K562 (cell line): Measurements from ENCODE around the gene BRMS1. TPM values are rescaled to one million over a fixed set of nuclear protein-coding genes. Genes with fewer than 3 reads are reported as not detected.
A peak's percentile ranks its signal among the peaks of the same experiment; 100 is the strongest.

ENCODE experiments used
- CREB1 ChIP-seq, 2 experiments: sonication (generic) in 1 of 2; formaldehyde crosslinking in 1 of 2; IDR thresholded peaks; 2 replicates each; pipeline versions ENCODE4 v1.6.1 to v1.8.0; 2012 to 2022; ENCODE audit warnings: inconsistent platforms in 1 of 2, mild to moderate bottlenecking in 1 of 2, missing genetic modification reagents in 1 of 2, moderate library complexity in 1 of 2
- HSF4 ChIP-seq: fragments of 250-450 bp; sonication (Bioruptor Pico); IDR thresholded peaks from 2 replicates; pipeline ENCODE4 v2.1.2; 2022; ENCODE audit warnings: mild to moderate bottlenecking, moderate library complexity, borderline replicate concordance
- KLF6 ChIP-seq: fragments of 250-450 bp; sonication (Bioruptor Pico); IDR thresholded peaks from 2 replicates; pipeline ENCODE4 v1.4.0; 2020; ENCODE audit warnings: mild to moderate bottlenecking, moderate library complexity, borderline replicate concordance
- NBN ChIP-seq: fragments of 450-650 bp; IDR thresholded peaks from 2 replicates; pipeline ENCODE4 v1.6.1; 2016; ENCODE audit warnings: low read depth, mild to moderate bottlenecking
- PPARD ChIP-seq: fragments of 250-450 bp; sonication (Bioruptor Pico); IDR thresholded peaks from 2 replicates; pipeline ENCODE4 v1.8.0; 2022; ENCODE audit warnings: inconsistent platforms, mild to moderate bottlenecking, moderate library complexity
- ZNF143 ChIP-seq: sonication (generic); formaldehyde crosslinking; IDR thresholded peaks from 2 replicates; pipeline ENCODE4 v1.9.0; 2022; ENCODE audit warnings: mild to moderate bottlenecking, missing genetic modification reagents
- ZNF41 ChIP-seq: fragments of 250-450 bp; sonication (Bioruptor Pico); conservative IDR thresholded peaks from 2 replicates; pipeline ENCODE4 v1.4.0; 2020; ENCODE audit warnings: mild to moderate bottlenecking
- polyA plus RNA-seq, 8 experiments: library from polyadenylated mRNA; depleted of rRNA in 4 of 8; stranded (reverse) in 5 of 8; unstranded in 3 of 8; fragments of >200 nt; fragmentation: Nextera tagmentation in 2 of 8; fragmentation: Illumina TruSeq in 1 of 8; extraction: Ambion mirVana in 2 of 8; extraction: Trizol in 1 of 8; gene quantifications; 2 replicates each; pipeline versions ENCODE4 v1.2.1 to v1.2.3, GENCODE V29; 2011 to 2014; ENCODE audit warnings: inconsistent platforms in 1 of 8, missing spikeins in 1 of 8
- total RNA-seq, 7 experiments: library from RNA; depleted of rRNA in 6 of 7; stranded (reverse); fragments of >200 nt in 6 of 7; fragmentation: Illumina TruSeq in 2 of 7; extraction: Trizol in 2 of 7; gene quantifications; 2 replicates each; pipeline versions ENCODE4 v1.2.1 to v1.2.3, GENCODE V29; 2011 to 2021; ENCODE audit warnings: low replicate concordance in 1 of 7
- TF ChIP-seq, protein P1 (sequence below), 2 experiments: fragments of 450-650 bp in 1 of 2; sonication (generic) in 1 of 2; formaldehyde crosslinking in 1 of 2; IDR thresholded peaks; 2 replicates each; pipeline versions ENCODE4 v1.7.1 to v1.9.0; 2016 to 2022; ENCODE audit warnings: inconsistent platforms in 1 of 2, mild to moderate bottlenecking in 1 of 2, missing genetic modification reagents in 1 of 2
- TF ChIP-seq, protein P2 (sequence below): fragments of 450-650 bp; IDR thresholded peaks from 2 replicates; pipeline ENCODE4 v1.7.0; 2016; ENCODE audit warnings: borderline replicate concordance
- TF ChIP-seq, protein P3 (sequence below): conservative IDR thresholded peaks from 2 replicates; pipeline ENCODE4 v1.6.1; 2011; ENCODE audit warnings: low read depth, mild to moderate bottlenecking, low read length; ENCODE audit not compliant: control insufficient read depth
- TF ChIP-seq, protein P4 (sequence below): sonication (generic); formaldehyde crosslinking; IDR thresholded peaks from 2 replicates; pipeline ENCODE4 v1.8.1; 2022; ENCODE audit warnings: missing genetic modification reagents

The BRMS1 gene
- total and polyA plus RNA-seq, 9 of the 15 experiments (the other 6 are each of a cell fraction or from before 2014, with no cell fraction given): 2.2 to 78.8 (median 33.4) TPM

DNA sequence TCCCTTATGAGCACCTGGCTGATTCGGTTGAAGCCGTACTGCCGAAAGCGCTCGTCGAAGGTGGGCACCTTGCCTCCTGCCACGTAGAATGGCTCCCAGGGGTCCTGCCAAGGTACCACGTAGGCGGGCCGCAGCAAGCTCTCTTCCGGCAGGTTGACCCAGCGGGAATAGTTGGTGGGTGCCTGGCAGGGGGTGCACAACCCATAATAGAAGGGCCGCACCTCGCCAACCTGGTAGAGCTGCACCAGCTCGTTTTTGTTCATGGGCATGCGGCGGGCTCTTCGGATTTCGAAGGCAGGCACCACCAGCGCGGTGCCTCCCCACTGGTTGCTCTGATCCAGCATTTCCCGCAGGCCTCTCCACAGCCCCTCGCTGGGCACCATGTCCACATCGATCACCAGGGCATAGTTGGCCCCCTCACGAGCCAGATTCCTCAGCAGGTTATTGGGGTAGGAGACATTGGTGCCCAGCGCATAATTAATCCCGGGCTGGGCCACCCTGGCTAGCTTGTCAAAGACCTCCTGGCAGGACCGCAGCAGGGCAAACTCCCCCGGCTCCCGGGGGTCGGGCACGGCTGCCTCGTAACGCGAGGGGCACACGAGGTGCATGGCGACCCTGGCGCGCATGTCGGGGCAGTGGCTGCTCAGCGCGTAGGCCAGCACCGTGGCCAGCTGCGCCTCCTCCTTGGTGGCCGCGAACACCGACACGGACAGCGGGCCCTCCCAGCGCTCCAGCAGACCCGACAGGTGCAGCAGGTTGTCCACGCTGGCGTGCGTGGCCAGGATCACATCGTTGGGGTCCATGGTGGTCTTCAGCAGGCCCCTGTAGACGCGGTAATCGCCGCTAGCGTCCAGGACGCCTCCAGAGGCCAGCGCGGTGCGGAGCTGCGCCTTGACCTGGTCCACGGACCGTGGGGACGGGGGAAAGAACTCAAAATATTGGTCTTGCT lies 1.8 kb upstream of the BRMS1 start (continued):
- TF ChIP-seq ZNF41 (CRISPR knock-in tag) (no peak), ZNF143 (no peak), CREB1 (IDR thresholded peaks at IDR 0.05) (no peak), CREB1 (CRISPR knock-in tag; IDR thresholded peaks at IDR 0.05) (0 out of 2 replicates have a peak, but pooled peaks have one; percentile 34), PPARD (CRISPR knock-in tag) (no peak), HSF4 (CRISPR knock-in tag) (no peak), KLF6 (CRISPR knock-in tag) (no peak), NBN (no peak)
- TF ChIP-seq, protein P1, sequence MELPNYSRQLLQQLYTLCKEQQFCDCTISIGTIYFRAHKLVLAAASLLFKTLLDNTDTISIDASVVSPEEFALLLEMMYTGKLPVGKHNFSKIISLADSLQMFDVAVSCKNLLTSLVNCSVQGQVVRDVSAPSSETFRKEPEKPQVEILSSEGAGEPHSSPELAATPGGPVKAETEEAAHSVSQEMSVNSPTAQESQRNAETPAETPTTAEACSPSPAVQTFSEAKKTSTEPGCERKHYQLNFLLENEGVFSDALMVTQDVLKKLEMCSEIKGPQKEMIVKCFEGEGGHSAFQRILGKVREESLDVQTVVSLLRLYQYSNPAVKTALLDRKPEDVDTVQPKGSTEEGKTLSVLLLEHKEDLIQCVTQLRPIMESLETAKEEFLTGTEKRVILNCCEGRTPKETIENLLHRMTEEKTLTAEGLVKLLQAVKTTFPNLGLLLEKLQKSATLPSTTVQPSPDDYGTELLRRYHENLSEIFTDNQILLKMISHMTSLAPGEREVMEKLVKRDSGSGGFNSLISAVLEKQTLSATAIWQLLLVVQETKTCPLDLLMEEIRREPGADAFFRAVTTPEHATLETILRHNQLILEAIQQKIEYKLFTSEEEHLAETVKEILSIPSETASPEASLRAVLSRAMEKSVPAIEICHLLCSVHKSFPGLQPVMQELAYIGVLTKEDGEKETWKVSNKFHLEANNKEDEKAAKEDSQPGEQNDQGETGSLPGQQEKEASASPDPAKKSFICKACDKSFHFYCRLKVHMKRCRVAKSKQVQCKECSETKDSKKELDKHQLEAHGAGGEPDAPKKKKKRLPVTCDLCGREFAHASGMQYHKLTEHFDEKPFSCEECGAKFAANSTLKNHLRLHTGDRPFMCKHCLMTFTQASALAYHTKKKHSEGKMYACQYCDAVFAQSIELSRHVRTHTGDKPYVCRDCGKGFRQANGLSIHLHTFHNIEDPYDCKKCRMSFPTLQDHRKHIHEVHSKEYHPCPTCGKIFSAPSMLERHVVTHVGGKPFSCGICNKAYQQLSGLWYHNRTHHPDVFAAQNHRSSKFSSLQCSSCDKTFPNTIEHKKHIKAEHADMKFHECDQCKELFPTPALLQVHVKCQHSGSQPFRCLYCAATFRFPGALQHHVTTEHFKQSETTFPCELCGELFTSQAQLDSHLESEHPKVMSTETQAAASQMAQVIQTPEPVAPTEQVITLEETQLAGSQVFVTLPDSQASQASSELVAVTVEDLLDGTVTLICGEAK (IDR thresholded peaks at IDR 0.05): peak; percentile 14; the same call in 1 of the 2 replicates
- TF ChIP-seq, protein P1 (CRISPR knock-in tag; IDR thresholded peaks at IDR 0.05): no peak
- TF ChIP-seq, protein P2, sequence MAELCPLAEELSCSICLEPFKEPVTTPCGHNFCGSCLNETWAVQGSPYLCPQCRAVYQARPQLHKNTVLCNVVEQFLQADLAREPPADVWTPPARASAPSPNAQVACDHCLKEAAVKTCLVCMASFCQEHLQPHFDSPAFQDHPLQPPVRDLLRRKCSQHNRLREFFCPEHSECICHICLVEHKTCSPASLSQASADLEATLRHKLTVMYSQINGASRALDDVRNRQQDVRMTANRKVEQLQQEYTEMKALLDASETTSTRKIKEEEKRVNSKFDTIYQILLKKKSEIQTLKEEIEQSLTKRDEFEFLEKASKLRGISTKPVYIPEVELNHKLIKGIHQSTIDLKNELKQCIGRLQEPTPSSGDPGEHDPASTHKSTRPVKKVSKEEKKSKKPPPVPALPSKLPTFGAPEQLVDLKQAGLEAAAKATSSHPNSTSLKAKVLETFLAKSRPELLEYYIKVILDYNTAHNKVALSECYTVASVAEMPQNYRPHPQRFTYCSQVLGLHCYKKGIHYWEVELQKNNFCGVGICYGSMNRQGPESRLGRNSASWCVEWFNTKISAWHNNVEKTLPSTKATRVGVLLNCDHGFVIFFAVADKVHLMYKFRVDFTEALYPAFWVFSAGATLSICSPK: no peak
- TF ChIP-seq, protein P3, sequence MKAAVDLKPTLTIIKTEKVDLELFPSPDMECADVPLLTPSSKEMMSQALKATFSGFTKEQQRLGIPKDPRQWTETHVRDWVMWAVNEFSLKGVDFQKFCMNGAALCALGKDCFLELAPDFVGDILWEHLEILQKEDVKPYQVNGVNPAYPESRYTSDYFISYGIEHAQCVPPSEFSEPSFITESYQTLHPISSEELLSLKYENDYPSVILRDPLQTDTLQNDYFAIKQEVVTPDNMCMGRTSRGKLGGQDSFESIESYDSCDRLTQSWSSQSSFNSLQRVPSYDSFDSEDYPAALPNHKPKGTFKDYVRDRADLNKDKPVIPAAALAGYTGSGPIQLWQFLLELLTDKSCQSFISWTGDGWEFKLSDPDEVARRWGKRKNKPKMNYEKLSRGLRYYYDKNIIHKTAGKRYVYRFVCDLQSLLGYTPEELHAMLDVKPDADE: no peak
- TF ChIP-seq, protein P4, sequence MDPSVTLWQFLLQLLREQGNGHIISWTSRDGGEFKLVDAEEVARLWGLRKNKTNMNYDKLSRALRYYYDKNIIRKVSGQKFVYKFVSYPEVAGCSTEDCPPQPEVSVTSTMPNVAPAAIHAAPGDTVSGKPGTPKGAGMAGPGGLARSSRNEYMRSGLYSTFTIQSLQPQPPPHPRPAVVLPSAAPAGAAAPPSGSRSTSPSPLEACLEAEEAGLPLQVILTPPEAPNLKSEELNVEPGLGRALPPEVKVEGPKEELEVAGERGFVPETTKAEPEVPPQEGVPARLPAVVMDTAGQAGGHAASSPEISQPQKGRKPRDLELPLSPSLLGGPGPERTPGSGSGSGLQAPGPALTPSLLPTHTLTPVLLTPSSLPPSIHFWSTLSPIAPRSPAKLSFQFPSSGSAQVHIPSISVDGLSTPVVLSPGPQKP: no peak
